NCI-H2196 (cell line): ENCODE measurements around the gene CLSTN2.

Experiments used
- DNase-seq: peaks from one replicate; lab custom pipeline; 2025; ENCODE audit not compliant: unreplicated experiment; lab: John Stamatoyannopoulos, UW

The CLSTN2 gene

GRCh38 chr3:140145528-140145927 is 210.5 kb downstream of the CLSTN2 start:
- no peak for DNase-seq

DNA sequence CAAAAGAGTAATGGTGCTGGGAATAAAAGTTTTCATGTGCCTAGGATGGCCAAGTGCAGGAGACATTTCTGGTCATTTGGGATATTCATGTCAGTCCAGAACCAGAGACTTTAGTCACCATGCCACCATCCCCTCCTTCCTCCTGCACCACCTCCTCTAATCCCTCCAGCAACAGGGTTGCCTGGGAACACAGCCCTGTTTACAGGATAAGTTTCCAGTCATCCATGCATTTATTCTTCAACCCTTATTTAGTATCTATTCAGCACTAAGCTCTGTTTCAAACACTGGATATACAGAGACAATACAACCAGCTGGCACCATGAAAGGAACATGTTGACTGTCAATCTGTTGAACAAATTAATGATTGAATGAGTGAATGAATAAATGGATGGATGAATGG is 211.7 kb downstream of the CLSTN2 start:
- DNase-seq = no peak

DNA sequence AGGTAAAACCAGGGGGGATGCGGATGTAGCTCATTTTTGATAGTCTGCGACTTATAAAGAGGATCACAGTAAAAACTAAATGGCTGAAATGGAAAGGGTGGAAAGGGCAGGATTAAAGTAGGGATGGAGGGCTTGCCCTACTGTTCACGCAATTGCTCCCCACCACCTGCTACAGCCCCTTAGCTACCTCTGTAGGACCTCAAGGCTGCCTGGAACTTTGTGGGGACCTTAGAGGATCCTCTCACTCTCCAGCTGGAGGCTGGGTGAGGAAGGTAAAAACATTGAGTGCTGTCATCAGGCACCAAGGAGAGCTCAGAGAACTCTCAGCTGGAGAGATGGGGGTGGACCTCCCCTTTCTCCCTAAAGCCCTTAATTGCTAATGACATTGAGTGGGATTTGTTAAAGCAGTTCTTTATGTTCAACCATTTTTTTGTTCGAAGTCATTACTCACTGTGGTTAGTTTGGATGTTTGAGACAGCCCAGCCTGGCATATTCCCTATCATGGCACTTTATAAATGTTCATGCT is 213.0 kb downstream of the CLSTN2 start:
- no peak for DNase-seq

DNA sequence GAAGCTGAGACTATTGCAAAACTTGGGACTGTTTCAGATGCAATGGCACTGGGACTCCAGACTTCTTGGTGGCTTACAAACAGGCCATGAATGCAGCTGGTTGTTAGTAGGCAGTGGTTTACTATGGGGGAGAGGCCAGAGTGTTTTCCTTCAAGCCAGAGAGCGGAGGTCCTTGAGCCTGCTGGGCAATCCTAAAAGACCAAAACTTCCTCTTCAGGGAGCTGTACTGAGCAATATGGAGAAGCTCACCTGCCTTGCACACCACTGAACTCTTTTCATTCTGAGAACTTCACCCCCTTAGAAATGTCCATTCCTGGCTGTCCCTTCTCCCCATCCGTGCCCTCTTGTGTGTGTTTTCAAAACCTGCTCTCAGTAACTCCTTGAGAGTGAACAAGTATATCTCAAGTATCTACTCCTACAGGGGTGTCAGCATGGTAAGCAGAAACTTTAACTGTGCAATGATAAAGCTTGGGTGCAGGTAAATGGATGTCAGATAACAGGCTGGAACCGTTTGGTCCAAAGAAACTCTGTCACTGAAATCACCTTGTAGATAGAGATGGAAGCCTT is 213.9 kb downstream of the CLSTN2 start:
- no peak for DNase-seq

GRCh38 chr3:140151321-140151720 is 216.3 kb downstream of the CLSTN2 start:
- no peak for DNase-seq

DNA sequence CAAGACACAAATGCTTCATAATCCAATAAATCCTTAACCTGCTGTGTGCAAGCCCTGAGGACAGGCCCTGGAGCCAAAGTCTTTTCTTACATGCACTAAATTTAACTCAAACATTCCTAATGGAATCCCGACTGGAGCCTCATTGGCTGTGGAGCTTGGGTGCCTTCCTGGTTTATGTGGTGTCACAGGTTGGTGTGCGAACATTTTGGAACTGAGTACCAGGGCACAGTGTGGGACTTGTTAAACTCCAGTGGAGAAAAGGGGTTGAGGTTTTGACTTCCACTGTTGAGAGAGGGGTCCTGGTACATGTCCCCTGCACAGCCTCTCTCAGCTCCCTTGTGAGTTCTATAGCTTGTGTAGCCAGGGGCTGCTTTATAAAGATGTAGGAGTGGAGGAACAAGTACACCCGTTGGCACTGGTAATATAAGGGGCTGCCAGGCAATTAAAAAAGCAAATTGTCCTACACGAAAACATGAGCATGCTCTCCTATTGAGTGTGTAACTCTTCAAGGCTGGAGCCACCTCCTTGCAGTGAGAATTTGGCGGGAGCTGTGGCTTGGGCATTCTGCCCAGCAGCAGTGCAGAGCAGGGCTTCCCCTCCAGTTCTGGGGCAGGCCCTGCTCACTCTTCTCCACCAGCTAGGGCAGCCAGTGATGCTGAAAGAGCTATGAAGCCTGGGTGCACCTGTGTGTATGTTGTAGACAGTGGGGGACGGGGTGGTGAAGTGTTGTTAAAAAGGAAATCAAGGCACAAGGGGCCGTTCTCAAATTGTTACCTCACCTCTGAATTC is 218.1 kb downstream of the CLSTN2 start:
- DNase-seq = no peak

GRCh38 chr3:140153736-140154135 is 218.8 kb downstream of the CLSTN2 start:
- no peak for DNase-seq

DNA sequence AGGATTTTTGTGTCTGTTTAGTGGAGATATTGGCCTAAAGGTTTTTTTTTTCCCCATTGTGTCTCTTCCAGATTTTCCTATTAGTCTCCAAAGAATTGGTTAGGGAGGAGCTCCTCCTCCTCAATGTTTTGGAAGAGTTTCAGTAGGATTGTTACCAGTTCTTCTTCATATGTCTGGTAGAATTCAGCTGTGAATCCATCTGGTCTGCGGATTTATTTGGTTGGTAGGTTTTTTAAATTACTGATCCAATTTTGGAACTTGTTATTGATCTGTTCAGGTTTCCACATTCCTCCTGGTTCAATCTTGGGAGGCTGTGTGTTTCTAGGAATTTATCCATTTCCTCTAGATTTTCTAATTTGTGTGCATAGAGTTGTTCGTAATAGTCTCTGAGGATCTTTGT is 222.2 kb downstream of the CLSTN2 start:
- no peak for DNase-seq

GRCh38 chr3:140159646-140160045 is 224.7 kb downstream of the CLSTN2 start:
- no peak for DNase-seq

GRCh38 chr3:140160553-140160952 is 225.6 kb downstream of the CLSTN2 start:
- no peak for DNase-seq

DNA sequence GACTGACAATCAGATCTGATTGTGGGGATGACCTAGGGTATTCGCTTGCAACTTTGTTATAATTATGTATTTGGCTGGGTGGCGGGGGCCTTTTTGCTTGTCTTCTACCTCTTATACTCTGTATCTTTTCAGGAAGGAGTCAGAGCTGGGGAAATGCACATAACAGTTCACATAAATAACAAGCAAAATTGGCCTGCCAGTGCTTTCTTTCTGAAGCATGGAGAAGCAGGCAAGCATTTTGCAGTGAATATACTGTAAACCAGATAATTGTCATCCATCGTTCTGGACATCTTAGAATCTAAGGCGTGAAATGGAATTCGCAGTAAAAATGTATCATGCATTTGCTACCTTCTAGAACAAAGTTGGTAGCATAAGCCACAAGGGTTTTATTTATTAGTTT is 227.6 kb downstream of the CLSTN2 start:
- no peak for DNase-seq

DNA sequence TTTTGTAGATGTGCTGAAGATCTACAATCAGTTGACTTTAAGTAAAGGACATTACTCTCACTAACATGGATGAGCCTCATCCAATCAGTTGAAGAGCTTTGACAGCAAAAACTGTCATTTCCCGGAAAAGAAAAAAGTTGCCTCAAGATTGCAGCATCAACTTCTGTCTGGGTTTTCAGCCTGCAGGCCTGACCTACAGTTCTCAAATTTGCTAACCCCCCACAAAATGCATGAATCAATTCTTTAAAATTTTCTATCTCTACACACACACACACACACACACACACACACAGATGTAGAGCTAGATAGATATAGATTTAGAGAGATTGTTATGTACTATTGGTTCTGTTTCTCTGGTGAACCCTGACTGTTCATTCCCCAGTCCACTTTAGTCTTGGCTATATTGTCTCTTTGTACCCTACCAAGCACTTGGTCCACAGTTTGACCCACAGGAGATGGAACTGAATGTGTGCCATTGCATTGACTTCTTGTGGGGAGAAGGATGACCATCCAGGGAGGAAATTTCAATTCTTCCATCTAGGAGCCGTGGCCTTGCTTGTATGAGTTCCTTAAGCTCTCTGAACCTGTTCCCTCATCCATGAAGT is 228.3 kb downstream of the CLSTN2 start:
- no peak for DNase-seq

DNA sequence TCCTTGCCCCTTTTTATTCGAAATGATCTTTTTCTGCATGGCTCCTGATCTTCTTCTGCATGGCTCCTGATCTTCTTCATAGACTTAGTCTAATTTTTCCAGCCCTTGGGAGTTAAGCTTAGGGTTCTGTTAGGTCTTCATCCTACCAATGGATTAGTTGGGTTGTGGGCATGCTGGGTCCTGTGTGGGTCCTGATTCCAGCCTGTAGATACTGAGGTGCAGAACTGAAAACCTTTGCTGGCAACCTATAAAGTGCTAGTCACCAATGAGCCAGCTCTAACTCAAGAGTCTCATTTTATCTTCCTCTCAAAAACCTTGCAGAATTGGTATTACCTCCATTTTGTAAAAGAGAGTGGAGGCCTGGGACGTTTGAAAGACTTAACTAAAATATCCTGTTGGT is 229.2 kb downstream of the CLSTN2 start:
- DNase-seq = no peak

DNA sequence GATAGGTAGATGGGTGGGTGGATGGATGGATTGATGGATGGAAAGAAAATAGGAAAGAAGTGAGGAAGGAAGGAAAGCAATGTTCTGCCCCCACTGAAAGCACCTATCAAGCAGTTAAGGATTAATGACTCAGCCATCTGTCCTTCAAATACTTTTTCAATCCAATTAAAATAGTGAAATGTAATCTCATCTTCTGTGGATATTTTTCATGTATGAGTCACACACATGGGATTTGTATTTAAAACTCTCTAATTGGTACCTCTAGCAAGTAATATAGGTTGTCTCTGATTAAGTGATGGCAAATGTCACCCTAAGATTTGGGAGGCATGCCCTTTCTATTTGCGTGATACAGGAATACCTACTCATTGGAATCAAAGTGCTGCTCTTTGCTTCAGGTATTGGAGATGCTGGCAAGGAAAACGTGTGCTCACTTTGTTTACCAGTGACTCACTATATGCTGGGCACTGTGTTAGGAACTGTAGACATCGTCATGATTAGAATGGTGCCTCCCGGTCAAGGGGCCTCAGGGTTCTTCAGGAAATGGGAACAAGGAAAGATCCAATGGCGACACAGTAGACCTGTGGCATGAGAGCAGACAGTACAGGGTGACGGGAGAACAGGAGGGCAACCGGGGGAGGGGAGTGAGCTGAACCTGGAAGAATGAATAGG is 230.1 kb downstream of the CLSTN2 start:
- DNase-seq = no peak

GRCh38 chr3:140165781-140166180 is 230.8 kb downstream of the CLSTN2 start:
- DNase-seq = no peak

DNA sequence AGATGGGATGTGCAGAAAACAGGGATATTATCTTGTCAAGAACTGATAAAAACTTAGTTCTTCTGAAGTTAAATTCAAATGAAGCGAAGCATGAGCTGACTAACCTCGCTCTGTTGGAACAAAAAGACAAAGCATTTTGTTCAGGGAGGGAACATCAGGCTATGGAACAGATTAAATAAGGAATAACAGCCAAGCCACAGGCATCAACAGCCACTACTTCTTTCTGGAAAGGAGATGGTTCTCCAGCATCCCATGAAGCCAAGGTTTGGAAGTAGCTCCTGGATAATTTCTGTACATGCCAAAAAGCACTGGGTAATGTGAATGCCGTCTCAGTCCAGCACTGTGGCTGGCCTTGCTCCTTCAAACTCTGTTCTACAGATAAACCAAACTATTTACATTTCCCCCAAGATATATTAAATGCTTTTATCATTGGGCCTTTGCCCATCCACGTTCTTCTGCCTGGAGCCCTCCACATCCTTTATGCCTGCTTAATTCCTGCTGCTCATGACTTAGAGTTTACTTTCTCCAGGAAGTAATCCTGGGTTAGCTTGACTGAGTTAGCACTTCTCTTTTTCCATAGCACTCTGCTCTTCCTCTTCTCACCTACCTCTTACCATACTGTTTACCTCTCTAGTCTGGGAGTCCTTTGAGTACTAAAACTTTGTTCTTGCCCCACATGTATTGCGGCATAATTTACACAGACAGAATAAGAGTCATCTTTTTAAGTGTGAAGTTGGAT is 232.0 kb downstream of the CLSTN2 start:
- no peak for DNase-seq

- DNase-seq = no peak
These were observed 232.8 kb downstream of the CLSTN2 start for GRCh38 chr3:140167600-140168281.

GRCh38 chr3:140170612-140171011 is 235.6 kb downstream of the CLSTN2 start:
- DNase-seq = no peak

DNA sequence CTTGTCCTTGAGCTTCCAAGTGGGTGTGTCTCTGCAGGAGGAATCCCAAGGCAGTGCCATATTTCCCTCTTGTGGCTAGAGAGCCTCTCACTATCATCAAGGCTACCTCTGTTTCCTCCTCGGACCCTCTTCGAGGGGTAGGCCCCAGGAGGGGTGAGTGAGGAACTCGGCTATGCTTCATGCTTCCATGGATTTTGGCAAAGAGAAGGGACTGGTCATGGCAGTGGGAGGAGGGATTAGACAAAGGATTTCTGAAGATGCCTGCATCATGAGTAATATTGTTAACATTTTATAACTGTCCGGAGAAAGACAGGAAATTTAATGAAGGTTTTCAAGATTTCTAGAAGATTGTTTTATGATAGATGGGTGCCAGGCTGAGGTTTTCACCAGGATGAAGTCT is 241.5 kb downstream of the CLSTN2 start:
- DNase-seq = no peak

DNA sequence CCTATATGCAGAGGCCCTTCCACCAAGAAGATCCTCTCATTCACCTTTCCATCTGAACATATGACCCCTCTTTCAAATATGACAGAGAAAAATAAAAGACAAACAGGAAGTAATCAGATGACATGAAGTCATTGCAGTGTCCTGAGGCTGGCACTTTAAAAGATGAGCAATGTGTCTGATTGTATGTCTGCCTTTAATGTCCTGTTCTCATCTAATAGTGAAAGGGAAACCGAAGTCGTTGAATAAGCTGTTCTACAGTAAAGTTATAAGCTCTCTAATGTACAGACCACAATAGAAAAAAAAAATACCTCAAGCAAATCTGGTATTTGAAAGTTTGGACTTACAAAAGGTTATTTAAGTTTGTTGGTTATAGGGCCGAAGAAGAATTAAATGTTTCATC is 243.0 kb downstream of the CLSTN2 start:
- DNase-seq = no peak
